T-helper 1 cell treated with Interleukin-12 subunit alpha and Interleukin-12 subunit beta and Interleukin-4 antibody, amounts not matched to agents 30 μg/mL and 1 μg/mL, for 36 hours (primary cell): ENCODE data around the gene CST9.

Source experiments
- H3K27ac Mint-ChIP-seq: one replicate; pipeline ENCODE4 v1.8.0; 2021; ENCODE audit warnings: mild to moderate bottlenecking, mixed read lengths
- H3K27me3 Mint-ChIP-seq: one replicate; pipeline ENCODE4 v1.8.0; 2021; ENCODE audit warnings: low read depth, mixed read lengths
- H3K36me3 Mint-ChIP-seq: one replicate; pipeline ENCODE4 v1.8.0; 2021; ENCODE audit warnings: low read depth, mixed read lengths
- H3K4me1 Mint-ChIP-seq: one replicate; pipeline ENCODE4 v1.8.0; 2021; ENCODE audit warnings: low read depth, mixed read lengths
- H3K4me3 Mint-ChIP-seq: one replicate; pipeline ENCODE4 v1.8.0; 2021; ENCODE audit warnings: mild to moderate bottlenecking, moderate library complexity, mixed read lengths
- H3K9me3 Mint-ChIP-seq: one replicate; pipeline ENCODE4 v1.8.0; 2021; ENCODE audit warnings: mixed read lengths

CST9 gene

GRCh38 chr20:23574977-23575376 lies 30.7 kb downstream of the CST9 start:
- Mint-ChIP-seq H3K4me1 (no peaks in the 10 kb centered on the region), H3K9me3 (no peaks in the 10 kb centered on the region)

GRCh38 chr20:23570178-23570760 lies 35.4 kb downstream of the CST9 start:
- Mint-ChIP-seq H3K4me3 (no peak overlapping the region), H3K27me3 (peaks cover 28% of the 10 kb centered on the region), H3K4me1 (no peaks in the 10 kb centered on the region), H3K36me3 (no peaks in the 10 kb centered on the region), H3K9me3 (no peaks in the 10 kb centered on the region), H3K27ac (no peak overlapping the region)

More at GRCh38 chr20:23574977-23575376, 30.7 kb downstream of the CST9 start:
- Mint-ChIP-seq H3K4me3 (no peak overlapping the region), H3K36me3 (no peaks in the 10 kb centered on the region), H3K27me3 (peaks cover 34% of the 10 kb centered on the region), H3K27ac (no peak overlapping the region)

GRCh38 chr20:23569570-23569969 lies 36.1 kb downstream of the CST9 start:
- Mint-ChIP-seq H3K9me3 (no peaks in the 10 kb centered on the region), H3K4me1 (no peaks in the 10 kb centered on the region), H3K27ac (no peak overlapping the region), H3K27me3 (peaks cover 21% of the 10 kb centered on the region), H3K36me3 (no peaks in the 10 kb centered on the region), H3K4me3 (no peak overlapping the region)

- Mint-ChIP-seq H3K27me3 (peaks cover 16% of the 10 kb centered on the region), H3K36me3 (no peaks in the 10 kb centered on the region), H3K27ac (no peak overlapping the region), H3K4me3 (no peak overlapping the region), H3K9me3 (no peaks in the 10 kb centered on the region), H3K4me1 (no peaks in the 10 kb centered on the region)
Observed at GRCh38 chr20:23568971-23569330, 36.8 kb downstream of the CST9 start.

GRCh38 chr20:23568320-23568970 lies 37.3 kb downstream of the CST9 start, which contains the start of gene CST9L:
Gene CST9L (minus strand): TSS chr20:23568484. CDS start chr20:23568450, 34 bp downstream.
- no peaks in the 10 kb centered on the region for H3K4me1 Mint-ChIP-seq
- no peak within 1 kb of the TSS for H3K4me3 Mint-ChIP-seq
- no peak within 1 kb of the TSS for H3K27ac Mint-ChIP-seq
- no peaks in the 10 kb centered on the region for H3K36me3 Mint-ChIP-seq
- H3K27me3 Mint-ChIP-seq, result peaks cover 15% of the 10 kb centered on the region
- H3K9me3 Mint-ChIP-seq, result no peaks in the 10 kb centered on the region

GRCh38 chr20:23566199-23566932 lies 39.4 kb downstream of the CST9 start:
- Mint-ChIP-seq H3K36me3 (no peaks in the 10 kb centered on the region), H3K27ac (no peak overlapping the region), H3K9me3 (peaks cover 7% of the 10 kb centered on the region), H3K4me3 (no peak overlapping the region), H3K27me3 (peaks cover 6% of the 10 kb centered on the region), H3K4me1 (no peaks in the 10 kb centered on the region)

GRCh38 chr20:23565503-23566045 lies 40.1 kb downstream of the CST9 start:
- H3K9me3 Mint-ChIP-seq, result peaks cover 7% of the 10 kb centered on the region
- no peak overlapping the region for H3K27ac Mint-ChIP-seq
- no peaks in the 10 kb centered on the region for H3K4me1 Mint-ChIP-seq
- no peaks in the 10 kb centered on the region for H3K27me3 Mint-ChIP-seq
- no peak overlapping the region for H3K4me3 Mint-ChIP-seq
- H3K36me3 Mint-ChIP-seq, result no peaks in the 10 kb centered on the region

- Mint-ChIP-seq H3K4me3 (no peak overlapping the region), H3K27ac (no peak overlapping the region), H3K36me3 (no peaks in the 10 kb centered on the region), H3K27me3 (no peaks in the 10 kb centered on the region), H3K4me1 (no peaks in the 10 kb centered on the region), H3K9me3 (peaks cover 10% of the 10 kb centered on the region)
Observed at GRCh38 chr20:23564927-23565326, 40.8 kb downstream of the CST9 start.

- Mint-ChIP-seq H3K9me3 (peaks cover 12% of the 10 kb centered on the region), H3K4me1 (no peaks in the 10 kb centered on the region), H3K27me3 (peaks cover 1% of the 10 kb centered on the region), H3K36me3 (no peaks in the 10 kb centered on the region), H3K4me3 (no peak overlapping the region), H3K27ac (no peak overlapping the region)
Observed at GRCh38 chr20:23562721-23563342, 42.9 kb downstream of the CST9 start.

- Mint-ChIP-seq H3K27ac (no peak overlapping the region), H3K36me3 (no peaks in the 10 kb centered on the region), H3K9me3 (peaks cover 5% of the 10 kb centered on the region)
Observed at GRCh38 chr20:23554401-23554800, 51.3 kb downstream of the CST9 start.

More at GRCh38 chr20:23554401-23554800, 51.3 kb downstream of the CST9 start:
- Mint-ChIP-seq H3K4me3 (no peak overlapping the region), H3K27me3 (peaks cover 16% of the 10 kb centered on the region), H3K4me1 (no peaks in the 10 kb centered on the region)
